Activated CD8-positive, alpha-beta memory T cell treated with anti-CD3 and anti-CD28 coated beads, Interleukin-2, amount 50 U/mL, for 24 hours (primary cell): ENCODE results near the gene NUDT1.

Source experiments
- DNase-seq: peaks from one replicate; pipeline ENCODE4 v3.0.0-alpha.2; 2020; ENCODE audit errors: extremely low read depth

NUDT1 gene

GRCh38 chr7:2241580-2242540 lies at the start of gene NUDT1, which contains the start of gene MRM2:
TSS of gene NUDT1 (plus strand) at chr7:2242226. CDS start at chr7:2244575, 2,349 bp downstream.
TSS of gene MRM2 (minus strand) at chr7:2242205. CDS start at chr7:2242169, 36 bp downstream.
- peak; percentile 18 for DNase-seq

- DNase-seq: no peak
Measured at GRCh38 chr7:2192831-2193534, 49.0 kb upstream of the NUDT1 start.

GRCh38 chr7:2193575-2194305 lies 48.3 kb upstream of the NUDT1 start:
- DNase-seq: no peak

GRCh38 chr7:2195400-2196246 lies 46.4 kb upstream of the NUDT1 start:
- DNase-seq: no peak

GRCh38 chr7:2196381-2197378 lies 45.3 kb upstream of the NUDT1 start:
- no peak for DNase-seq

- no peak for DNase-seq
Measured at GRCh38 chr7:2197436-2198155, 44.4 kb upstream of the NUDT1 start.

- no peak for DNase-seq
Measured at GRCh38 chr7:2198206-2198605, 43.8 kb upstream of the NUDT1 start.

- no peak for DNase-seq
Measured at GRCh38 chr7:2198760-2199159, 43.3 kb upstream of the NUDT1 start.

GRCh38 chr7:2199528-2199927 lies 42.5 kb upstream of the NUDT1 start:
- no peak for DNase-seq

GRCh38 chr7:2199956-2200583 lies 42.0 kb upstream of the NUDT1 start:
- no peak for DNase-seq

GRCh38 chr7:2200584-2200980 lies 41.4 kb upstream of the NUDT1 start:
- DNase-seq: no peak

GRCh38 chr7:2201128-2201527 lies 40.9 kb upstream of the NUDT1 start:
- no peak for DNase-seq

GRCh38 chr7:2201686-2202360 lies 40.2 kb upstream of the NUDT1 start:
- no peak for DNase-seq

- DNase-seq: no peak
Measured at GRCh38 chr7:2202361-2202761, 39.7 kb upstream of the NUDT1 start.

- no peak for DNase-seq
Measured at GRCh38 chr7:2202901-2203765, 38.9 kb upstream of the NUDT1 start.

GRCh38 chr7:2203766-2204300 lies 38.2 kb upstream of the NUDT1 start:
- DNase-seq: no peak

- DNase-seq: no peak
Measured at GRCh38 chr7:2204446-2204845, 37.6 kb upstream of the NUDT1 start.
